HL-60 (cell line): ENCODE measurements around the gene C1orf21.

ENCODE experiments used
- DNase-seq, 2 experiments: peaks; one replicate each; pipeline ENCODE4 v3.0.0-alpha.2; 2010 to 2020; ENCODE audit warnings: low read depth in 1 of 2, low spot score in 1 of 2
- H3K27ac ChIP-seq: fragments of 250-450 bp; sonication (Bioruptor Pico); replicated peaks from 2 replicates; pipeline ENCODE4 v1.5.1; 2020; ENCODE audit warnings: mild to moderate bottlenecking, moderate library complexity
- H3K27me3 ChIP-seq: fragments of 250-450 bp; sonication (Bioruptor Pico); 2 replicates; pipeline ENCODE4 v1.5.1; 2021; ENCODE audit warnings: mild to moderate bottlenecking, moderate library complexity; ENCODE audit not compliant: insufficient read depth, poor library complexity, severe bottlenecking
- H3K4me3 ChIP-seq: replicated peaks from 2 replicates; pipeline ENCODE4 v1.5.1; 2011; ENCODE audit warnings: mild to moderate bottlenecking, control low read depth, low read length; ENCODE audit not compliant: insufficient read depth
- GABPA ChIP-seq: IDR thresholded peaks from 2 replicates; pipeline ENCODE4 v1.6.1; 2012; ENCODE audit warnings: low read depth
- POLR2AphosphoS5 ChIP-seq: IDR thresholded peaks from 2 replicates; pipeline ENCODE4 v1.6.1; 2012; ENCODE audit warnings: low read depth
- SPI1 ChIP-seq: IDR thresholded peaks from 2 replicates; pipeline ENCODE4 v1.6.1; 2012; ENCODE audit warnings: low read depth, mild to moderate bottlenecking, borderline replicate concordance
- TF ChIP-seq, protein P1 (sequence below): IDR thresholded peaks from one replicate; pipeline ENCODE4 v1.5.1; 2011; ENCODE audit warnings: low read length, control low read depth, inconsistent platforms; ENCODE audit not compliant: insufficient read depth
- TF ChIP-seq, protein P2 (sequence below): IDR thresholded peaks from 2 replicates; pipeline ENCODE4 v1.6.1; 2012; ENCODE audit warnings: low read depth; ENCODE audit not compliant: insufficient replicate concordance

C1orf21 gene

GRCh38 chr1:184648856-184649201, 262.0 kb downstream of the C1orf21 start:
- H3K27me3 ChIP-seq: no peaks in the 10 kb centered on the region
- H3K4me3 ChIP-seq: no peak overlapping the region
- TF ChIP-seq SPI1 (no peak), GABPA (no peak), POLR2AphosphoS5 (no peak)
- TF ChIP-seq, protein P1, sequence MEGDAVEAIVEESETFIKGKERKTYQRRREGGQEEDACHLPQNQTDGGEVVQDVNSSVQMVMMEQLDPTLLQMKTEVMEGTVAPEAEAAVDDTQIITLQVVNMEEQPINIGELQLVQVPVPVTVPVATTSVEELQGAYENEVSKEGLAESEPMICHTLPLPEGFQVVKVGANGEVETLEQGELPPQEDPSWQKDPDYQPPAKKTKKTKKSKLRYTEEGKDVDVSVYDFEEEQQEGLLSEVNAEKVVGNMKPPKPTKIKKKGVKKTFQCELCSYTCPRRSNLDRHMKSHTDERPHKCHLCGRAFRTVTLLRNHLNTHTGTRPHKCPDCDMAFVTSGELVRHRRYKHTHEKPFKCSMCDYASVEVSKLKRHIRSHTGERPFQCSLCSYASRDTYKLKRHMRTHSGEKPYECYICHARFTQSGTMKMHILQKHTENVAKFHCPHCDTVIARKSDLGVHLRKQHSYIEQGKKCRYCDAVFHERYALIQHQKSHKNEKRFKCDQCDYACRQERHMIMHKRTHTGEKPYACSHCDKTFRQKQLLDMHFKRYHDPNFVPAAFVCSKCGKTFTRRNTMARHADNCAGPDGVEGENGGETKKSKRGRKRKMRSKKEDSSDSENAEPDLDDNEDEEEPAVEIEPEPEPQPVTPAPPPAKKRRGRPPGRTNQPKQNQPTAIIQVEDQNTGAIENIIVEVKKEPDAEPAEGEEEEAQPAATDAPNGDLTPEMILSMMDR: no peak
- TF ChIP-seq, protein P2, sequence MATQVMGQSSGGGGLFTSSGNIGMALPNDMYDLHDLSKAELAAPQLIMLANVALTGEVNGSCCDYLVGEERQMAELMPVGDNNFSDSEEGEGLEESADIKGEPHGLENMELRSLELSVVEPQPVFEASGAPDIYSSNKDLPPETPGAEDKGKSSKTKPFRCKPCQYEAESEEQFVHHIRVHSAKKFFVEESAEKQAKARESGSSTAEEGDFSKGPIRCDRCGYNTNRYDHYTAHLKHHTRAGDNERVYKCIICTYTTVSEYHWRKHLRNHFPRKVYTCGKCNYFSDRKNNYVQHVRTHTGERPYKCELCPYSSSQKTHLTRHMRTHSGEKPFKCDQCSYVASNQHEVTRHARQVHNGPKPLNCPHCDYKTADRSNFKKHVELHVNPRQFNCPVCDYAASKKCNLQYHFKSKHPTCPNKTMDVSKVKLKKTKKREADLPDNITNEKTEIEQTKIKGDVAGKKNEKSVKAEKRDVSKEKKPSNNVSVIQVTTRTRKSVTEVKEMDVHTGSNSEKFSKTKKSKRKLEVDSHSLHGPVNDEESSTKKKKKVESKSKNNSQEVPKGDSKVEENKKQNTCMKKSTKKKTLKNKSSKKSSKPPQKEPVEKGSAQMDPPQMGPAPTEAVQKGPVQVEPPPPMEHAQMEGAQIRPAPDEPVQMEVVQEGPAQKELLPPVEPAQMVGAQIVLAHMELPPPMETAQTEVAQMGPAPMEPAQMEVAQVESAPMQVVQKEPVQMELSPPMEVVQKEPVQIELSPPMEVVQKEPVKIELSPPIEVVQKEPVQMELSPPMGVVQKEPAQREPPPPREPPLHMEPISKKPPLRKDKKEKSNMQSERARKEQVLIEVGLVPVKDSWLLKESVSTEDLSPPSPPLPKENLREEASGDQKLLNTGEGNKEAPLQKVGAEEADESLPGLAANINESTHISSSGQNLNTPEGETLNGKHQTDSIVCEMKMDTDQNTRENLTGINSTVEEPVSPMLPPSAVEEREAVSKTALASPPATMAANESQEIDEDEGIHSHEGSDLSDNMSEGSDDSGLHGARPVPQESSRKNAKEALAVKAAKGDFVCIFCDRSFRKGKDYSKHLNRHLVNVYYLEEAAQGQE: no peak
- no peak for DNase-seq
- no peak overlapping the region for H3K27ac ChIP-seq

DNA sequence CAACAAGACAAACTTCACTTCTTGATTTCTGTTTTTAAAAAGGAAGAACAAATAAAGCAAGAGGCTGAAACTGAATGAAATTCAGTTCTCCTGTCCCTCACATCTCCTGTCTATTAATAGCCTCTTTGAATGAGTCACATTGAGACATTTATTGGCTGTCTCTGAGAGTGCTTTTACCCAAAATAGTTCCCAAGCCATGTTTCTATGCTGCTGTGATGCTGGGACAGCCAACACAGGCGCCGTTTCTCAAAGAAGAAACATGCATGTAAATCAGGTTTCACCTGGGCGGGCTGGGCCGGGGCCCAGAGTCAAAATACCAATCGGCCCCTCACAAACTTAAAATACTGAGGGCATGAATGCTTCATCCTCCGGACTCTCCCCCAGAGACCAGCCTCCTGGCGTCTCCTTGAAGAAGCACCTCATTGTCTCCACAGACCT, 262.6 kb downstream of the C1orf21 start:
- TF ChIP-seq POLR2AphosphoS5: no peak
- no peak for TF ChIP-seq GABPA
- TF ChIP-seq SPI1: no peak
- TF ChIP-seq, protein P2: no peak
- TF ChIP-seq, protein P1: no peak
- H3K27me3 ChIP-seq: no peaks in the 10 kb centered on the region
- DNase-seq: no peak
- H3K4me3 ChIP-seq: no peak overlapping the region
- H3K27ac ChIP-seq: no peak overlapping the region

DNA sequence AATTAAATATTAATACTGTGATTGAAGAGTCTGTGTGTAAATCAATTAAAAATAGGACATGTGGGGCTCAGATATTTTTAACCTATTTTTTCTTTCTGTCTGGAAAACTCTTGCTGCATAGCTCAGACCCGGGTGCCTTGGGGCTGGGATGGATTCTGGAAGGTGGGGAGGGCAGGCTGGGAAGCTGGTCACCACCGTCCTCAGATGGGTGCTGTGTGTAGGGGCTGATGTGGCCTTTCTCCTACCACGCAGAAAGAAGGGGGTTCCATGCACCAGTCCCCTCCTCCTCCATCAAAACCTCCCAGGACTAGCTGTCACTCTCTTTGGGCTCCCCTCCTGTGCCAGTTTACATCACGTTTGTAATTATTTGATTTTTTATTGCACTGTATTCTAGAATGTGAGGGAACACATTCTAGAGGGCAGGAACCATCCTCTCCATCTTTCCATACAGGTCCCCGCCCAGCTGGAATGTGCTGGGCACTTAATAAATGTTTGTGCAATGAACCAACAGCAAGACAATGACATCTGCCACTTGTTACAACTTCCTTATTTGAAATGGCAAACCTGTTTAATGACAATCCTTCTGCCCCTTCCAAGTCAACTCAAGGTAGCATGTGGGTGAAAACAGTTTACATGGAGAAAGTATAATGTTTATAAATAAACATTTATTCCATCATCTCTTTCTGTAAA, 263.5 kb downstream of the C1orf21 start:
- TF ChIP-seq GABPA: no peak
- TF ChIP-seq SPI1: no peak
- TF ChIP-seq, protein P2: no peak
- TF ChIP-seq POLR2AphosphoS5: no peak
- TF ChIP-seq, protein P1: no peak

More for the DNA sequence above, 263.5 kb downstream of the C1orf21 start:
- Histone ChIP-seq H3K27me3 (no peaks in the 10 kb centered on the region), H3K4me3 (no peak overlapping the region), H3K27ac (no peak overlapping the region)
- no peak for DNase-seq
